Pons (tissue), 1 donor: Measurements from ENCODE around the gene NID1.

Source experiments
- DNase-seq: peaks from one replicate; pipeline ENCODE4 v3.0.0-alpha.2; 2016; ENCODE audit warnings: low spot score

Gene NID1

GRCh38 chr1:235954306-235955283 is 110.3 kb downstream of the NID1 start:
- peak; percentile 67 for DNase-seq

GRCh38 chr1:235953801-235954200 is 111.1 kb downstream of the NID1 start:
- no peak for DNase-seq

GRCh38 chr1:235952950-235953615 is 111.8 kb downstream of the NID1 start:
- DNase-seq: no peak

GRCh38 chr1:235951661-235952060 is 113.2 kb downstream of the NID1 start:
- no peak for DNase-seq

GRCh38 chr1:235950318-235950717 is 114.6 kb downstream of the NID1 start:
- DNase-seq: no peak

GRCh38 chr1:235948774-235949427 is 116.0 kb downstream of the NID1 start:
- no peak for DNase-seq

GRCh38 chr1:235947989-235948388 is 116.9 kb downstream of the NID1 start:
- no peak for DNase-seq

GRCh38 chr1:235946571-235946981 is 118.3 kb downstream of the NID1 start:
- peak; percentile 43 for DNase-seq

GRCh38 chr1:235945775-235946570 is 118.9 kb downstream of the NID1 start:
- DNase-seq: peak; percentile 42

- DNase-seq: no peak
Measured at GRCh38 chr1:235943581-235944114, 121.2 kb downstream of the NID1 start.

- DNase-seq: no peak
Measured at GRCh38 chr1:235942979-235943575, 121.8 kb downstream of the NID1 start.

- no peak for DNase-seq
Measured at GRCh38 chr1:235942625-235942934, 122.3 kb downstream of the NID1 start.

GRCh38 chr1:235941876-235942624 is 122.8 kb downstream of the NID1 start:
- DNase-seq: no peak

- no peak for DNase-seq
Measured at GRCh38 chr1:235940285-235940684, 124.6 kb downstream of the NID1 start.

- no peak for DNase-seq
Measured at GRCh38 chr1:235939480-235939775, 125.5 kb downstream of the NID1 start.

GRCh38 chr1:235938709-235939479 is 126.0 kb downstream of the NID1 start:
- DNase-seq: peak; percentile 71

- DNase-seq: no peak
Measured at GRCh38 chr1:235937123-235937522, 127.8 kb downstream of the NID1 start.

- no peak for DNase-seq
Measured at GRCh38 chr1:235935235-235936225, 129.4 kb downstream of the NID1 start.

GRCh38 chr1:235933766-235934116 is 131.1 kb downstream of the NID1 start:
- DNase-seq: no peak
